Activated T-cell treated with anti-CD3 and anti-CD28 coated beads, Interleukin-2, amount 50 U/mL, for 48 hours (primary cell): Measurements from ENCODE around the gene RASGEF1B.

Source experiments
- DNase-seq, 2 experiments: peaks; one replicate each; pipeline ENCODE4 v3.0.0-alpha.2; 2020

The RASGEF1B gene

GRCh38 chr4:81392164-81392563 lies 79.5 kb downstream of the RASGEF1B start:
- DNase-seq, result no peak

GRCh38 chr4:81389720-81390119 lies 82.0 kb downstream of the RASGEF1B start:
- no peak for DNase-seq

GRCh38 chr4:81380437-81380836 lies 91.3 kb downstream of the RASGEF1B start:
- no peak for DNase-seq

- no peak for DNase-seq
These were observed 93.3 kb downstream of the RASGEF1B start for GRCh38 chr4:81378386-81378785.

GRCh38 chr4:81377191-81377590 lies 94.5 kb downstream of the RASGEF1B start:
- DNase-seq, result no peak

GRCh38 chr4:81376720-81377119 lies 95.0 kb downstream of the RASGEF1B start:
- no peak for DNase-seq
